Adrenal gland (tissue), 12 donors: Measurements from ENCODE around the gene CFAP70. TPM values are rescaled to one million over a fixed set of nuclear protein-coding genes. Genes with fewer than 3 reads are reported as not detected.

ENCODE experiments used
- DNase-seq, 7 donors: peaks; one replicate each; pipeline ENCODE4 v3.0.0-alpha.2; 2019 to 2020
- H3K27ac ChIP-seq, 5 donors: fragments of 200-600 bp; sonication (generic) in 4 of 5; 1 replicate in 3 of 5; 2 replicates in 2 of 5; pipeline versions ENCODE4 v1.5.1 to v1.8.0; 2016 to 2020; ENCODE audit warnings: mild to moderate bottlenecking in 1 of 5
- H3K27me3 ChIP-seq: fragments of 200-600 bp; 2 replicates; pipeline ENCODE4 v1.8.0; 2021
- H3K36me3 ChIP-seq, 2 donors: fragments of 200-600 bp; replicated peaks in 1 of 2; 1 replicate in 1 of 2; 2 replicates in 1 of 2; pipeline versions ENCODE4 v1.5.1 to v1.8.0; 2018 to 2022
- H3K4me1 ChIP-seq, 2 donors: fragments of 200-600 bp; replicated peaks in 1 of 2; 1 replicate in 1 of 2; 2 replicates in 1 of 2; pipeline versions ENCODE4 v1.5.1 to v1.8.0; 2018 to 2021
- H3K4me3 ChIP-seq, 4 donors: fragments of 200-600 bp; sonication (generic) in 3 of 4; one replicate each; pipeline ENCODE4 v1.5.1; 2016 to 2018
- H3K9me3 ChIP-seq, 3 donors: fragments of 200-600 bp; sonication (generic) in 1 of 3; replicated peaks in 1 of 3; 1 replicate in 2 of 3; 2 replicates in 1 of 3; pipeline versions ENCODE4 v1.5.1 to v1.8.0; 2016 to 2021
- CTCF ChIP-seq, 6 experiments: fragments of 450-650 bp in 4 of 6; fragments of 200-600 bp in 2 of 6; sonication (generic) in 1 of 6; IDR thresholded peaks; 1 replicate in 5 of 6; 2 replicates in 1 of 6; pipeline versions ENCODE4 v1.5.1 to v1.8.0; 2016 to 2021; ENCODE audit warnings: antibody characterized with exemption in 6 of 6, mild to moderate bottlenecking in 2 of 6, moderate library complexity in 1 of 6
- POLR2A ChIP-seq, 2 donors: fragments of 450-650 bp; IDR thresholded peaks; one replicate each; pipeline ENCODE4 v1.6.1; 2017; ENCODE audit warnings: antibody characterized with exemption in 2 of 2, mild to moderate bottlenecking in 2 of 2, moderate library complexity in 1 of 2
- WGBS, 4 donors: extraction: QIAGEN DNeasy Blood & Tissue Kit in 2 of 4; methylation state at CpG; one replicate each; pipeline versions ENCODE4 v1.1.5 to v1.1.7; 2013 to 2017; 5-methylcytosine and 5-hydroxymethylcytosine counted together
- intact Hi-C, 2 donors: fragments of 100-400 bp; cut with DNase I; formaldehyde crosslinking; loops; one replicate each; pipeline versions ENCODE4 v1.14.1 to v1.15.0; 2022 to 2023
- polyA plus RNA-seq, 3 donors: library from polyadenylated mRNA; stranded (reverse); fragments of 200-250 nt in 2 of 3; fragments of 350-450 nt in 1 of 3; fragmentation: Illumina TruSeq in 1 of 3; extraction: RNeasy Lipid Tissue Mini Kit (QIAGEN cat#74804) in 1 of 3; gene quantifications; one replicate each; pipeline ENCODE4 v1.2.3, GENCODE V29; 2013 to 2014
- small RNA-seq, 2 donors: library from RNA; depleted of rRNA; stranded (forward); fragments of <200 nt; gene quantifications; one replicate each; pipeline ENCODE3, GENCODE V24; 2016
- total RNA-seq, 9 donors: library from RNA; depleted of rRNA in 4 of 9; stranded (reverse); fragments of >200 nt in 4 of 9; fragments of 120-200 nt in 1 of 9; fragmentation: NEBNext Ultra II Directional in 1 of 9; extraction: Animal tissue kit (Norgen Biotek cat#: 25700) in 1 of 9; gene quantifications; one replicate each; pipeline versions ENCODE4 v1.1.0 to v1.2.4, GENCODE V29; 2013 to 2023
- donor health status: healthy with polysubstance abuse.
- donor health status: Bipolar disorder and iron deficiency.
- donor health status: DM: yes; HTN: yes; CAD: no.
- donor health status: DM: no; HTN: no; CAD: no.
- donor health status: DM: no; HTN: no; CAD: no.
- donor health status: DM: yes; HTN: yes; CAD: no.

Gene CFAP70
- total and polyA plus RNA-seq, 12 donors, result 1.6 to 43.6 (median 6.7) TPM

DNA sequence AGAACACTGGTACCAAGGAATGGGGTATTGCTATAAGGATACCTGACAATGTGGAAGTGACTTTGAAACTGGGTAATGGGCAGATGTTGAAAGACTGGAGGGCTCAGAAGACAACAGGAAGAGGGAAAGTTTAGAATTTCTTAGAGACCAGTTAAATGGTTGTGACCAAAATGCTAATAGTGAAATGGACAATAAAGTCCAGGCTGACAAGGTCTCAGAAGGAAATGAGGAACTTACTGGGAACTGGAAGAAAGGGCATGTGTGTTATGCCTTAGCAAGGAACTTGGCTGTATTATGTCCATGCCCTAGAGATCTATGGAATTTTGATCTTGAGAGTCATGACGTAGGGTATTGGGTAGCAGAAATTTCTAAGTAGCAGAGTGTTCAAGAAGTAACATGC, 152.8 kb downstream of the CFAP70 start:
- Histone ChIP-seq H3K9me3 (no peaks in the 10 kb centered on the region), H3K27me3 (no peaks in the 10 kb centered on the region), H3K27ac (no peak overlapping the region), H3K36me3 (no peaks in the 10 kb centered on the region), H3K4me1 (no peaks in the 10 kb centered on the region), H3K4me3 (no peak overlapping the region)
- intact Hi-C loops, result no loop called here
- no peak for DNase-seq
- 94 to 100% (median 94%) methylated on average over 1 of the region's 1 CpG for WGBS, 4 donors
- no peak for TF ChIP-seq POLR2A (IDR thresholded peaks at IDR 0.05)
- TF ChIP-seq CTCF (IDR thresholded peaks at IDR 0.05), result no peak

GRCh38 chr10:73205081-73205480, 153.6 kb downstream of the CFAP70 start:
- H3K27ac ChIP-seq, result no peak overlapping the region
- peaks cover 0 to 4% of the 10 kb centered on the region in 2 donors for H3K36me3 ChIP-seq
- H3K4me3 ChIP-seq, result no peak overlapping the region
- DNase-seq, result no peak
- intact Hi-C loops, result no loop called here
- no peak for TF ChIP-seq POLR2A (IDR thresholded peaks at IDR 0.05)
- no peak for TF ChIP-seq CTCF (IDR thresholded peaks at IDR 0.05)
- no peaks in the 10 kb centered on the region for H3K4me1 ChIP-seq
- no peaks in the 10 kb centered on the region for H3K27me3 ChIP-seq
- 85 to 96% (median 88%) methylated on average over 3 of the region's 3 CpGs for WGBS, 4 donors
- H3K9me3 ChIP-seq, result no peaks in the 10 kb centered on the region

Small RNA genes within 50 kb of the gene (small RNA-seq; reads per million reads assigned to genes)
- gene RF00019 (0 reads per million in 2 donors), gene RNU6-833P (0 reads per million in 2 donors)

Other genes with a start within 250 kb of the CFAP70 start
- 1 to 10 TPM; 1.0 to 5.1 (median 3.1) TPM for gene NUDT13, start 248.4 kb downstream of the CFAP70 start, total RNA-seq
- 1 to 10 TPM; 2.3 to 6.1 (median 2.7) TPM for gene NUDT13, start 248.4 kb downstream of the CFAP70 start, polyA plus RNA-seq
- 10 to 100 TPM; 22.6 to 39.3 (median 30.3) TPM for gene ECD, start 190.9 kb downstream of the CFAP70 start, total RNA-seq
- gene ECD, start 190.9 kb downstream of the CFAP70 start, polyA plus RNA-seq, result 10 to 100 TPM in 2 of 3 donors, 1 to 10 TPM in 1; 6.4 to 40.7 (median 14.0) TPM
- gene FAM149B1, start 190.7 kb downstream of the CFAP70 start, total RNA-seq, result 10 to 100 TPM; 10.9 to 36.7 (median 19.4) TPM
- 10 to 100 TPM; 23.2 to 33.8 (median 31.7) TPM for gene FAM149B1, start 190.7 kb downstream of the CFAP70 start, polyA plus RNA-seq
- 10 to 100 TPM; 10.6 to 39.9 (median 13.8) TPM for gene DNAJC9, start 111.6 kb downstream of the CFAP70 start, total RNA-seq
- gene DNAJC9, start 111.6 kb downstream of the CFAP70 start, polyA plus RNA-seq, result 10 to 100 TPM; 12.6 to 17.3 (median 13.3) TPM
- gene MRPS16, start 106.2 kb downstream of the CFAP70 start, total RNA-seq, result 100 to 1,000 TPM in 4 of 9 donors, 10 to 100 TPM in 5; 37.6 to 128 (median 90.7) TPM
- gene MRPS16, start 106.2 kb downstream of the CFAP70 start, polyA plus RNA-seq, result 10 to 100 TPM; 46.9 to 92.6 (median 82.7) TPM
- 100 to 1,000 TPM in 8 of 9 donors, 10 to 100 TPM in 1; 79.2 to 176 (median 154) TPM for gene ANXA7, start 55.2 kb upstream of the CFAP70 start, total RNA-seq
- gene ANXA7, start 55.2 kb upstream of the CFAP70 start, polyA plus RNA-seq, result 100 to 1,000 TPM in 1 of 3 donors, 10 to 100 TPM in 2; 43.4 to 196 (median 49.3) TPM
- 1 to 10 TPM in 5 of 9 donors, under 1 TPM in 4; 0.30 to 3.8 (median 1.3) TPM for gene MSS51, start 74.7 kb upstream of the CFAP70 start, total RNA-seq
- 1 to 10 TPM in 2 of 3 donors, under 1 TPM in 1; 0.71 to 6.4 (median 3.0) TPM for gene MSS51, start 74.7 kb upstream of the CFAP70 start, polyA plus RNA-seq
- gene PPP3CB, start 137.2 kb upstream of the CFAP70 start, total RNA-seq, result 10 to 100 TPM; 26.7 to 59.0 (median 50.3) TPM
- gene PPP3CB, start 137.2 kb upstream of the CFAP70 start, polyA plus RNA-seq, result 10 to 100 TPM; 28.9 to 60.6 (median 36.3) TPM
- gene USP54, start 232.5 kb upstream of the CFAP70 start, total RNA-seq, result 10 to 100 TPM; 10.0 to 26.8 (median 17.5) TPM
- 10 to 100 TPM in 1 of 3 donors, 1 to 10 TPM in 2; 7.3 to 11.6 (median 7.8) TPM for gene USP54, start 232.5 kb upstream of the CFAP70 start, polyA plus RNA-seq